Measurements from ENCODE around the gene TSPAN17.

The TSPAN17 gene

GRCh38 chr5:176624142-176624541 is 23.1 kb upstream of the TSPAN17 start:
- no peak for DNase-seq

- no peak for DNase-seq
These were observed 22.3 kb upstream of the TSPAN17 start for GRCh38 chr5:176624938-176625337.

- DNase-seq: no peak
These were observed 21.8 kb upstream of the TSPAN17 start for GRCh38 chr5:176625512-176625911.

- DNase-seq: no peak
These were observed 21.1 kb upstream of the TSPAN17 start for GRCh38 chr5:176625966-176626875.

GRCh38 chr5:176626876-176627236 is 20.4 kb upstream of the TSPAN17 start:
- no peak for DNase-seq

- DNase-seq: no peak
These were observed 19.7 kb upstream of the TSPAN17 start for GRCh38 chr5:176627582-176627981.

- DNase-seq: no peak
These were observed 18.7 kb upstream of the TSPAN17 start for GRCh38 chr5:176628406-176629228.

- no peak for DNase-seq
These were observed 17.9 kb upstream of the TSPAN17 start for GRCh38 chr5:176629317-176629852.

GRCh38 chr5:176629853-176630680 is 17.2 kb upstream of the TSPAN17 start, which contains the start of the genes EIF4E1B and SNCB:
Gene EIF4E1B, plus strand, starts transcription at chr5:176630675. Its CDS starts 12,113 bp downstream, at chr5:176642788.
Gene SNCB, minus strand, starts transcription at chr5:176630534. Its CDS starts 880 bp downstream, at chr5:176629654.
- peak in 1 of 5 donors; percentile 29 for DNase-seq

- no peak for DNase-seq
These were observed 16.5 kb upstream of the TSPAN17 start for GRCh38 chr5:176630681-176631222.

- no peak for DNase-seq
These were observed 15.7 kb upstream of the TSPAN17 start for GRCh38 chr5:176631383-176632200.

GRCh38 chr5:176632745-176633144 is 14.5 kb upstream of the TSPAN17 start:
- DNase-seq: no peak

GRCh38 chr5:176633598-176633997 is 13.7 kb upstream of the TSPAN17 start:
- no peak for DNase-seq

GRCh38 chr5:176636426-176636825 is 10.9 kb upstream of the TSPAN17 start:
- no peak for DNase-seq

GRCh38 chr5:176637556-176637955 is 9.7 kb upstream of the TSPAN17 start:
- no peak for DNase-seq

- DNase-seq: no peak
These were observed 8.8 kb upstream of the TSPAN17 start for GRCh38 chr5:176638437-176638836.

- DNase-seq: no peak
These were observed 8.1 kb upstream of the TSPAN17 start for GRCh38 chr5:176639208-176639607.

- DNase-seq: no peak
These were observed 7.3 kb upstream of the TSPAN17 start for GRCh38 chr5:176639981-176640380.

GRCh38 chr5:176640616-176641015 is 6.7 kb upstream of the TSPAN17 start:
- no peak for DNase-seq

- no peak for DNase-seq
These were observed 4.4 kb upstream of the TSPAN17 start for GRCh38 chr5:176642675-176643490.

All from T-helper 1 cell (primary cell).